HG03066 (cell line): ENCODE results near the gene NPR1.
"Not testable (repeated sequence)": the region's sequence is repeated elsewhere in the genome, so short reads cannot be mapped to it uniquely, and the experiment has no call there.

Experiments used
- ATAC-seq: cut with Tn5 transposase; IDR thresholded peaks from one replicate; pipeline ENCODE4 v1.9.1; 2021; ENCODE audit warnings: low read depth; ENCODE audit not compliant: unreplicated experiment

Gene NPR1

GRCh38 chr1:153716211-153716610, 37.7 kb downstream of the NPR1 start:
- ATAC-seq, result not testable (repeated sequence)

- no peak for ATAC-seq
Measured at GRCh38 chr1:153717330-153717729, 38.8 kb downstream of the NPR1 start.

DNA sequence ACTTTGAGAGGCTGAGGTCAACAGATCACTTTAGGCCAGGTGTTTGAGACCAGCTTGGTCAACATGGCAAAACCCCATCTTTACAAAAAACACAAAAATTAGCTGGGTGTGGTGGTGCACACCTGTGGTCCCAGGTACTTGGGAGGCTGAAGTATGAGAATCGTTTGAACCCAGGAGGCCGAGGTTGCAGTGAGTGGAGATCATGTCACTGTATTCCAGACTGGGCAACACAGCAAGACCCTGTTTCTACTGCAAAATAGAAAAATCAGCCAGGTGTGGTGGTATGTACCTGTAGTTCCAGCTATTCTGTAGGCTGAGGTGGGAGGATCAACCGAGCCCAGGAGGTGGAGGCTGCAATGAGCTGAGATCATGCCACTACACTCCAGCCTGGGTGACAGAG, 45.2 kb downstream of the NPR1 start:
- no peak for ATAC-seq

DNA sequence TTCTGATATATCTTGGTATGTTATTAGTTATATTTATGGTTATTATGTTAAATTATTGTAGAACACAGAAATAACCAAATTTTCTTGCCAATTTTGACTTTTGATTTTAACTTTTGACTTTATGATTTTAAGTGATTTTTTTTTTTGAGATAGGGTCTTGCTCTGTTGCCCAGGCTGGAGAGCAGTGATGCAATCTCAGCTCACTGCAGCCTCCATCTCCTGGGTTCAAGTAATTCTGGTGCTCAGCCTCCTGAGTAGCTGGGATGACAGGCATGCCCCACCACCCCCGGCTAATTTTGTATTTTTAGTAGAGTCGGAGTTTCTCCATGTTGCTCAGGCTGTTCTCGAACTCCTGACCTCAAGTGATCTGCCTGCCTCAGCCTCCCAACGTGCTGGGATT, 46.1 kb downstream of the NPR1 start:
- not testable (repeated sequence) for ATAC-seq

- ATAC-seq, result peak; percentile 93
Measured at GRCh38 chr1:153727463-153728304, 49.2 kb downstream of the NPR1 start, which contains the start of gene INTS3. TSS of gene INTS3 (plus strand) at chr1:153728050. CDS start at chr1:153728635, 585 bp downstream.

DNA sequence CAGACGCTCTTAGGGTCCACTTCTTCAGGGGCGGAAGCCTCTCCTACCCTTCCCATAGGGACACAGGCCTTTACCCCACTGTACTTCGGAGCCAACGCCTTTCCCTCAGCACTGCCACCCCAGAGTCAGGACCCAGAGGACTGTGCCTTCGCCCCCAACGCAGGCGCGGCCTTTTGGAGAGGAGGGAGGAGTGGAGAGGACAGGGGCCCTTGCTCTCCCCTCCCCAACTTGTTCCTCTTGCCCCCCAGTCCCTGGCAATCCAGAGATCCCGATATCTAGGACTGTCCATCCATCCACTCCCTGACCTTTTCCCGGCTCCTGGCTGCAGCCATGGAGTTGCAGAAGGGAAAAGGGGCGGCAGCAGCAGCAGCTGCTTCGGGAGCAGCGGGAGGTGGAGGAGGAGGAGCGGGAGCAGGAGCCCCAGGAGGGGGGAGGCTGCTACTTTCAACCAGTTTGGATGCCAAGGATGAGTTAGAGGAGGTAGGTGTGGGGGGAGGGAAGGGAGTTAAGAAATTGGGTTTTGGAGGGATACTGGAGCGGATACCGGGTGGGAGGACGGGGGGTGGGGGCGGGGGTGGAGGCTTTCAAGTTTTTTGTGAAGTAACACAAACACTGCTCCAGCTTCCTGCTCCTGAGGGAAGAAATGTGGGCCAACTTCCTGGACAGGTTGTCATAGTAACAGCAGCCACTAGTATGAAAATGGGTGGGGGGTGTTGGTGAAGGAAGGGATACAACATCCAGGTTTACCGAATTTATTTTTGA, 50.0 kb downstream of the NPR1 start:
- no peak for ATAC-seq

- ATAC-seq, result no peak
Measured at GRCh38 chr1:153730468-153730988, 52.0 kb downstream of the NPR1 start.

- no peak for ATAC-seq
Measured at GRCh38 chr1:153733970-153734369, 55.5 kb downstream of the NPR1 start.

- ATAC-seq, result no peak
Measured at GRCh38 chr1:153734396-153735089, 56.1 kb downstream of the NPR1 start.

DNA sequence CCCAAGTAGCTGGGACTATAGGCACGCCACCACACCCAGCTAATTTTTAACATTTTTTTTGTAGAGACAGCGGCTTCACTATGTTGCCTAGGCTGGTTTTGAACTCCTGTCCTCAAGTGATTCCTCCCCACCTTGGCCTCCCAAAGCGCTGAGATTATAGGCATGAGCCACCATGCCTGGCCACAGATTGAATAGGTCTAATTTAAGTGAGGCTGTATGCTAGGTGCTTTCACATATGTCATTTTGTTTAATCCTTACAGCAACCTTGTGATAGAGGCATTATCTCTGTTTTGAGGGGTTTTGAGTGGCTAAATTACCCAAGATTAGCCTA, 56.6 kb downstream of the NPR1 start:
- no peak for ATAC-seq

DNA sequence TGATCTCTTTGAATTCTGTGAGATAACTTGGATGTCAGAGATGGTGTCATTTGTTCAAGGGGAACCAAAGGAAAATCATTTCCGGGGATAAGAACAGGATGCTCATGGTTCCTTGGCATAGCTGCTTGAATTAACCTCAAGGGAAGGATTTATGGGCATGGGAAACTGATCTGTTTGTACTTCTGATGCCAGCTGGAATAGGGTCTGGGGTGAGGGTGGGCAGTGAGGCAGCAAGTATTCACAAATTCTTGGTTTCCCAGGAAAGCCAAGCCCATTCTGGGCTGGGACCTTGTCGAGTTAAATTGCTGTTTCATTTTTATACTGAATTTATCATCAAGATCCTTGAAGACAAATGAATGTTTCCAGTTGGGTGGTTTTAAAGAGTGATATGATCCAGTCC, 63.5 kb downstream of the NPR1 start:
- ATAC-seq, result no peak

DNA sequence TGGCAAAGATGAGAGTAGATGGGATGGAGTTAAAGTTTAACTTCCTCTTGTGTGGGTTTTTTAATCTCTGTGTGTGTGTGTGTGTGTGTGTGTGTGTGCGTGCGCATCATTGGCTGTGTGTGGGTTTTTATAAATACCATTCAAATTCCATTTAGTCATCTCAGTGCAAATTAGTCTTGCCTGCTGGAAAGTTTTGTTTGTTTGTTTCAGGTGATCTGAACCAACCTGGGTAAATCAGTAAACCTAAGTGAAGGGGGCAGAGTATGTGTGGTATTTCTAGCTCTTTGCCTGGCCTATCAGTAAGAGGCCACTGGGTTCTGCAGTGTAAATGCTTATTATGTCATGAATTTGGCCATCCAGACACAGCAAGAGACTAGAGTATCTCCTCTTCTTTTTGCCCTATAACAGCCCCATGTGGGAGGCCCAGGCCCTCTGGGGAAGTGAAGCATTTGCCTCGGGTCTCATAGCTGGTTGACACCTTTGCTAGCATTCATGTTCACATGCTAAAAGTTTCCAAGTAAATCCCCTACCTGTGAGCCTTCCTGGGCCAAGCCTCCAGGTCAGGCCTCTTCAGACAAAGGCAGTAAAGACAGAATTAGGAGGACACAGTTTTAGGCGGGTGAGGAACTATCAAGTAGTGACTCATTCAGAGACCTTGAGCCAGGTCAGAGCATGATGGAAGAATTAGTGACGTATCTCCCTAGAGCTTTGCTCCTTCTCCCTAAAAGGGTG, 64.1 kb downstream of the NPR1 start:
- ATAC-seq, result peak; percentile 64
